Measurements from ENCODE around the gene ITGB5. TPM values are rescaled to one million over a fixed set of nuclear protein-coding genes. Genes with fewer than 3 reads are reported as not detected.

The ITGB5 gene
- total RNA-seq, 1 donor from 2014 or later = not detected

- ChIA-PET CTCF (no interaction called here), POLR2A (no interaction called here)
- TF ChIP-seq, protein P1, sequence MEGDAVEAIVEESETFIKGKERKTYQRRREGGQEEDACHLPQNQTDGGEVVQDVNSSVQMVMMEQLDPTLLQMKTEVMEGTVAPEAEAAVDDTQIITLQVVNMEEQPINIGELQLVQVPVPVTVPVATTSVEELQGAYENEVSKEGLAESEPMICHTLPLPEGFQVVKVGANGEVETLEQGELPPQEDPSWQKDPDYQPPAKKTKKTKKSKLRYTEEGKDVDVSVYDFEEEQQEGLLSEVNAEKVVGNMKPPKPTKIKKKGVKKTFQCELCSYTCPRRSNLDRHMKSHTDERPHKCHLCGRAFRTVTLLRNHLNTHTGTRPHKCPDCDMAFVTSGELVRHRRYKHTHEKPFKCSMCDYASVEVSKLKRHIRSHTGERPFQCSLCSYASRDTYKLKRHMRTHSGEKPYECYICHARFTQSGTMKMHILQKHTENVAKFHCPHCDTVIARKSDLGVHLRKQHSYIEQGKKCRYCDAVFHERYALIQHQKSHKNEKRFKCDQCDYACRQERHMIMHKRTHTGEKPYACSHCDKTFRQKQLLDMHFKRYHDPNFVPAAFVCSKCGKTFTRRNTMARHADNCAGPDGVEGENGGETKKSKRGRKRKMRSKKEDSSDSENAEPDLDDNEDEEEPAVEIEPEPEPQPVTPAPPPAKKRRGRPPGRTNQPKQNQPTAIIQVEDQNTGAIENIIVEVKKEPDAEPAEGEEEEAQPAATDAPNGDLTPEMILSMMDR (IDR thresholded peaks at IDR 0.05) = no peak
- DNase-seq = no peak
- Mint-ChIP-seq H3K4me1 (no peaks in the 10 kb centered on the region), H3K27me3 (peaks cover 9% of the 10 kb centered on the region), H3K27ac (no peak overlapping the region), H3K36me3 (ENCODE audit: low read depth) (no peaks in the 10 kb centered on the region), H3K4me3 (no peak overlapping the region), H3K9me3 (no peaks in the 10 kb centered on the region)
- ATAC-seq (ENCODE audit: low read depth) = no peak
- intact Hi-C loops (cut with micrococcal nuclease) = no loop called here
Observed at GRCh38 chr3:124915254-124915653, 28.1 kb upstream of the ITGB5 start.

- Mint-ChIP-seq H3K27me3 (peaks cover 14% of the 10 kb centered on the region), H3K4me1 (no peaks in the 10 kb centered on the region), H3K9me3 (no peaks in the 10 kb centered on the region), H3K36me3 (ENCODE audit: low read depth) (no peaks in the 10 kb centered on the region), H3K27ac (no peak overlapping the region), H3K4me3 (no peak overlapping the region)
- ChIA-PET CTCF (interaction anchor here (1.4 kb wide), 1 partner anchor 20 kb away, joined by 3 read pairs; no protein-coding TSS in a partner anchor), POLR2A (no interaction called here)
- TF ChIP-seq, protein P1 (IDR thresholded peaks at IDR 0.05) = no peak
- intact Hi-C loops (cut with micrococcal nuclease) = no loop called here
- no peak for ATAC-seq (ENCODE audit: low read depth)
- no peak for DNase-seq
Observed at GRCh38 chr3:124907957-124908356, 20.8 kb upstream of the ITGB5 start.

GRCh38 chr3:124904835-124905492 lies 17.8 kb upstream of the ITGB5 start:
- intact Hi-C loops (cut with micrococcal nuclease) = no loop called here
- POLR2A ChIA-PET = no interaction called here
- no peak overlapping the region for H3K27ac Mint-ChIP-seq
- no peak for ATAC-seq (ENCODE audit: low read depth)
- H3K36me3 Mint-ChIP-seq (ENCODE audit: low read depth) = no peaks in the 10 kb centered on the region
- CTCF ChIA-PET = no interaction called here
- H3K9me3 Mint-ChIP-seq = no peaks in the 10 kb centered on the region
- no peak for DNase-seq
- no peak overlapping the region for H3K4me3 Mint-ChIP-seq
- TF ChIP-seq, protein P1 (IDR thresholded peaks at IDR 0.05) = no peak
- peaks cover 14% of the 10 kb centered on the region for H3K27me3 Mint-ChIP-seq
- H3K4me1 Mint-ChIP-seq = no peaks in the 10 kb centered on the region

GRCh38 chr3:124903896-124904834 lies 17.0 kb upstream of the ITGB5 start:
- no peaks in the 10 kb centered on the region for H3K4me1 Mint-ChIP-seq
- DNase-seq = no peak
- TF ChIP-seq, protein P1 (IDR thresholded peaks at IDR 0.05) = no peak
- no peak for ATAC-seq (ENCODE audit: low read depth)
- H3K4me3 Mint-ChIP-seq = no peak overlapping the region
- no peaks in the 10 kb centered on the region for H3K9me3 Mint-ChIP-seq
- ChIA-PET POLR2A (no interaction called here), CTCF (interaction anchor here (1.4 kb wide), 1 partner anchor 143 kb away, joined by 4 read pairs; no protein-coding TSS in a partner anchor)
- H3K27me3 Mint-ChIP-seq = peaks cover 13% of the 10 kb centered on the region
- H3K36me3 Mint-ChIP-seq (ENCODE audit: low read depth) = no peaks in the 10 kb centered on the region
- intact Hi-C loops (cut with micrococcal nuclease) = no loop called here
- no peak overlapping the region for H3K27ac Mint-ChIP-seq

DNA sequence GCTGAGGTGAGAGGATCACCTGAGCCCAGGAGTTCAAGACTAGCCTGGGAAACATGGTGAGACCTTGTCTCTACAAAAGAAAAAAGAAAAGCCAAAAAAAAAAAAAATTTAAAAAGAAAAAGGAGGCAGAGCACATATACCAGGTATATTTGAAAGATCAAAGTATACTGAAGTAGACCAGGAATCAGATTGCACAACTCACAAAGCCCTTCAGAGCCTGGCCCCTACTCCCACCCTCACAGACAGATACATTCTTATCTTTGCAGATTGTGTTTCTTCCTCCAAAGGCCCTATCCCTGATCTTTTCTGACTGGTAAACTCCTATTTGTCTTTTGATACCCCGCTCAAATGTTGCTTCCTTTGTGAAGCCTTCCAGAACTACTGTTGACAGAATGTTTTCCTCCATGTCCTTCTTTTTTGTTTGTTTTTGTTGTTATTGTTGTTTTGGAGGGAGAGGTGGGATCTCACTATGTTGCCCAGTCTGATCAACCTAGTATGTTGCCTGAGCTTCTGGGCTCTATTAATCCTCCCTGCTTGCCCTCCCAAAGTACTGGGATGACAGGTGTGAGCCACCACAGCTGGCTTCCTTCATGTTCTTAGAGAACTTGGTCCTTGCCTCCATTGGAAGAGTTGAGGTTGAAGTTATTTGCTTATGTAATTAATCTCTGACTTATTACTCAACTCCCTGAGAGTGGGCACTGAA lies 9.8 kb upstream of the ITGB5 start:
- TF ChIP-seq, protein P1 (IDR thresholded peaks at IDR 0.05) = no peak
- DNase-seq (no peak), ATAC-seq (ENCODE audit: low read depth) (no peak)
- H3K36me3 Mint-ChIP-seq (ENCODE audit: low read depth) = no peaks in the 10 kb centered on the region
- ChIA-PET CTCF (no interaction called here), POLR2A (no interaction called here)
- peaks cover 4% of the 10 kb centered on the region for H3K27me3 Mint-ChIP-seq
- no peak overlapping the region for H3K4me3 Mint-ChIP-seq
- H3K4me1 Mint-ChIP-seq = no peaks in the 10 kb centered on the region
- H3K27ac Mint-ChIP-seq = no peak overlapping the region
- intact Hi-C loops (cut with micrococcal nuclease) = no loop called here
- H3K9me3 Mint-ChIP-seq = no peaks in the 10 kb centered on the region
